ENCODE measurements around the gene BTBD9. TPM values are rescaled to one million over a fixed set of nuclear protein-coding genes. Genes with fewer than 3 reads are reported as not detected.

Gene BTBD9
- total RNA-seq, 1 experiment from 2014 or later, result 8.9 TPM

DNA sequence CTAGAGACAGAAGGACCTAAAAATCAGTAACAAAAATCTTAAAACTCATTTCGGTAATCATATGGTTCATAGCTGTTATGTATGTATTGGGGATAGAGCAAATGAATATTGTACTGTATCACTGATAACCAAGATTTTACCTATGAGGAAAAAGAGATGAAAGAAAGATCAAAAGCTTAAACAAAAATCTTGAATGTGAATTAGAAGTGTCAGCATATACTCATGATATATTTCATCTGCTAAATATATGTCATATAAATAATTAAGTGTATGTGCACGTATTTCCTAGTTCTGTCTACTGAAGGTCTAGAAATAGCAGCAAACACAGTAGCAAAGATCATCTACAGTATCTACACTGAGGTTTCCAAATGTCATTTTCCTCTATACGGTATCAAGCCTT lies 299.8 kb downstream of the BTBD9 start:
- H3K14ac ChIP-seq (ENCODE audit: insufficient read depth, low read length), result no peak overlapping the region
- H2BK120ac ChIP-seq (ENCODE audit: low read depth, low read length, poor library complexity, severe bottlenecking), result no peak overlapping the region
- H3K56ac ChIP-seq (ENCODE audit: insufficient read length, low read depth, low read length), result no peak overlapping the region
- no peak overlapping the region for H4K91ac ChIP-seq (ENCODE audit: insufficient read length, low read depth, low read length)
- TF ChIP-seq, protein P1, sequence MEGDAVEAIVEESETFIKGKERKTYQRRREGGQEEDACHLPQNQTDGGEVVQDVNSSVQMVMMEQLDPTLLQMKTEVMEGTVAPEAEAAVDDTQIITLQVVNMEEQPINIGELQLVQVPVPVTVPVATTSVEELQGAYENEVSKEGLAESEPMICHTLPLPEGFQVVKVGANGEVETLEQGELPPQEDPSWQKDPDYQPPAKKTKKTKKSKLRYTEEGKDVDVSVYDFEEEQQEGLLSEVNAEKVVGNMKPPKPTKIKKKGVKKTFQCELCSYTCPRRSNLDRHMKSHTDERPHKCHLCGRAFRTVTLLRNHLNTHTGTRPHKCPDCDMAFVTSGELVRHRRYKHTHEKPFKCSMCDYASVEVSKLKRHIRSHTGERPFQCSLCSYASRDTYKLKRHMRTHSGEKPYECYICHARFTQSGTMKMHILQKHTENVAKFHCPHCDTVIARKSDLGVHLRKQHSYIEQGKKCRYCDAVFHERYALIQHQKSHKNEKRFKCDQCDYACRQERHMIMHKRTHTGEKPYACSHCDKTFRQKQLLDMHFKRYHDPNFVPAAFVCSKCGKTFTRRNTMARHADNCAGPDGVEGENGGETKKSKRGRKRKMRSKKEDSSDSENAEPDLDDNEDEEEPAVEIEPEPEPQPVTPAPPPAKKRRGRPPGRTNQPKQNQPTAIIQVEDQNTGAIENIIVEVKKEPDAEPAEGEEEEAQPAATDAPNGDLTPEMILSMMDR (conservative IDR thresholded peaks at IDR 0.05), result no peak
- H3K9ac ChIP-seq (ENCODE audit: extremely low read depth, insufficient read length, low read length), result no peak overlapping the region
- no peak overlapping the region for H4K5ac ChIP-seq (ENCODE audit: insufficient read length, low read depth, low read length)
- no peak overlapping the region for H3T11ph ChIP-seq (ENCODE audit: low read length)
- H2BK15ac ChIP-seq (ENCODE audit: low read depth, low read length), result no peak overlapping the region
- WGBS (ENCODE audit: extremely low coverage, insufficient read length, low lambda C conversion rate), result no CpG with 5 or more reads among the region's 3 CpGs
- no peak for DNase-seq
- Mint-ChIP-seq H3K27me3 (ENCODE audit: low read depth) (no peaks in the 10 kb centered on the region), H3K36me3 (ENCODE audit: insufficient read depth in 1 of 3, low read depth in 3 of 3) (peaks cover 0 to 2% (median under 1%) of the 10 kb centered on the region in 3 experiments; a peak in 3 of 7 replicates), H3K27ac (no peak overlapping the region), H3K4me1 (peaks cover 6% of the 10 kb centered on the region in 2 experiments; a peak in 3 of 4 replicates), H3K9me3 (peaks cover 0 to under 1% of the 10 kb centered on the region in 2 experiments; a peak in 2 of 5 replicates), H3K4me3 (no peak overlapping the region)
- H3K79me2 ChIP-seq (ENCODE audit: insufficient read depth, low read length), result no peaks in the 10 kb centered on the region
- no peaks in the 10 kb centered on the region for H3K79me1 ChIP-seq (ENCODE audit: insufficient read depth, low read depth, low read length, poor library complexity, severe bottlenecking)
- no peaks in the 10 kb centered on the region for H4K20me1 ChIP-seq (ENCODE audit: control insufficient read depth, insufficient read depth, insufficient read length)
- H3K23ac ChIP-seq (ENCODE audit: insufficient read length, low read depth, low read length), result no peak overlapping the region
- no peaks in the 10 kb centered on the region for H3K27me3 ChIP-seq (ENCODE audit: insufficient read depth, low read length)
- no peaks in the 10 kb centered on the region for H3K9me3 ChIP-seq (ENCODE audit: control insufficient read depth, low read depth, low read length)
- no peak overlapping the region for H3K27ac ChIP-seq (ENCODE audit: insufficient read length, low read depth, low read length)
- no peak overlapping the region for H2AFZ ChIP-seq (ENCODE audit: low read length)
- H3K4ac ChIP-seq (ENCODE audit: low read depth, low read length), result no peak overlapping the region
- no peak overlapping the region for H2BK20ac ChIP-seq (ENCODE audit: low read depth, low read length, poor library complexity, severe bottlenecking)
- H3K4me2 ChIP-seq (ENCODE audit: insufficient read depth, insufficient read length, low read length), result no peak overlapping the region
- H3K23me2 ChIP-seq (ENCODE audit: insufficient read length, low read depth, low read length, poor library complexity, severe bottlenecking), result no peaks in the 10 kb centered on the region
- H4K8ac ChIP-seq (replicated peaks; ENCODE audit: insufficient read length, low read depth, low read length), result no peak overlapping the region
- no peak overlapping the region for H2BK12ac ChIP-seq (ENCODE audit: insufficient read length, low read depth, low read length)
- H2BK5ac ChIP-seq (ENCODE audit: insufficient read length, low read length), result no peak overlapping the region
- H2AK5ac ChIP-seq (ENCODE audit: insufficient read length, low read length), result no peak overlapping the region
- no peak overlapping the region for H3K18ac ChIP-seq (ENCODE audit: insufficient read length, low read depth, low read length)
- no peaks in the 10 kb centered on the region for H3K4me1 ChIP-seq (ENCODE audit: insufficient read depth, low read length)

All from H9 (cell line).